Measurements from ENCODE around the gene GRB10. TPM values are rescaled to one million over a fixed set of nuclear protein-coding genes. Genes with fewer than 3 reads are reported as not detected.

The GRB10 gene
- total RNA-seq, 2 donors from 2014 or later, result 0.48 to 2.5 TPM

- Mint-ChIP-seq H3K36me3 (no peaks in the 10 kb centered on the region), H3K9me3 (no peaks in the 10 kb centered on the region), H3K27ac (no peak overlapping the region), H3K27me3 (peaks cover 0 to 4% of the 10 kb centered on the region in 2 donors), H3K4me1 (ENCODE audit: low read depth in 2 of 2) (peaks cover 0 to 13% of the 10 kb centered on the region in 2 donors), H3K4me3 (no peak overlapping the region)
- ATAC-seq (no peak), DNase-seq (ENCODE audit: low spot score) (no peak)
Observed at GRCh38 chr7:50644586-50644985, 138.1 kb downstream of the GRB10 start.

- ATAC-seq (no peak), DNase-seq (ENCODE audit: low spot score) (no peak)
- no peaks in the 10 kb centered on the region for H3K36me3 Mint-ChIP-seq
- no peak overlapping the region for H3K27ac Mint-ChIP-seq
- no peak overlapping the region for H3K4me3 Mint-ChIP-seq
- peaks cover 0 to 11% of the 10 kb centered on the region in 2 donors for H3K4me1 Mint-ChIP-seq (ENCODE audit: low read depth in 2 of 2)
- no peaks in the 10 kb centered on the region for H3K9me3 Mint-ChIP-seq
- H3K27me3 Mint-ChIP-seq, result peaks cover 0 to 4% of the 10 kb centered on the region in 2 donors
Observed at GRCh38 chr7:50644114-50644513, 138.6 kb downstream of the GRB10 start.

DNA sequence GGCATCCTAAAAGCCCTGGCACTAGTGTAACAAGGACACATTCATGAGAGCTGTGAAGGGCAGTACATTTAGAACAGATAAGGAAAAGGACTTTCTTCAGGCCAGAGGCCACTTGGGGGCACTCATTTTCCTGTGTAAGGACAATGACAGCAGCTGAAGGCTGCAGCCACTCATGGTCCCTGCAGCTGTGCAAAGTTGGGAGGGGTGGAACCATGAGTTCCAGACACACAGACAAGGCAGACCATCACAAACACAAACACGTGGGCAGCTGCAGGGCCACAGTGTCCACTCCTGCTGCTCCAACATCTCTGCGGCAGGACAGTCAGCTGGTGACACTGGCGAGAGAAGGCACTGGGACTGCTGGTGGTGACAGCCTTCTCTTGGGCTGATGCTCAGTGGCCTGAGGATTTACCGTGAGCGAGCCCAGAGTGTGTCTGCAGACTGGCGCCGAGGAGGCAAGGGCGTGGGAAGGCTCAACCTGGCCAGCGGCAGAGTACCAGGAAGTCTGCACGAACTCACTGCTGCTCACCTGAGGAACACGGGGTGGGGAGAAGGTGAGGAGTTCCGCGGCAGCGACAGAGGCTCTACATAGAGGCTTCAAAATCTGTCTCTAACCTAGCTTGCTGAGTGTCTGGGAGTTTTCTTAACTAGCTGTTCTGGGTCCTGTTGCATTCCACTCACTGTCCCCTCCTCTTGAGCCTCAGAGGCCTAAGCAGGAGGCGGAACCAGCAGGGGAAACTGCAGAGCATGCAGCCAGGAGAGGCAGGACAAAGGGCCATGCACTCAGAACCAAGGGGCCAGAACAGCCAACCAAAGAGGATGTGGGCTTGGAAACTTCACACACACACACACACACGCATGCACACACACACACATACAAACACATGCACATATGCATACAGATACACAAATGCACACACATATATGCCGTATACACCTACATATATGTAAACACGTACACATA is 141.0 kb downstream of the GRB10 start:
- Mint-ChIP-seq H3K27me3 (peaks cover 0 to 7% of the 10 kb centered on the region in 2 donors), H3K27ac (no peak overlapping the region), H3K36me3 (no peaks in the 10 kb centered on the region), H3K4me3 (no peak overlapping the region), H3K4me1 (ENCODE audit: low read depth in 2 of 2) (peaks cover 0 to 8% of the 10 kb centered on the region in 2 donors), H3K9me3 (no peaks in the 10 kb centered on the region)
- ATAC-seq (no peak), DNase-seq (ENCODE audit: low spot score) (no peak)

DNA sequence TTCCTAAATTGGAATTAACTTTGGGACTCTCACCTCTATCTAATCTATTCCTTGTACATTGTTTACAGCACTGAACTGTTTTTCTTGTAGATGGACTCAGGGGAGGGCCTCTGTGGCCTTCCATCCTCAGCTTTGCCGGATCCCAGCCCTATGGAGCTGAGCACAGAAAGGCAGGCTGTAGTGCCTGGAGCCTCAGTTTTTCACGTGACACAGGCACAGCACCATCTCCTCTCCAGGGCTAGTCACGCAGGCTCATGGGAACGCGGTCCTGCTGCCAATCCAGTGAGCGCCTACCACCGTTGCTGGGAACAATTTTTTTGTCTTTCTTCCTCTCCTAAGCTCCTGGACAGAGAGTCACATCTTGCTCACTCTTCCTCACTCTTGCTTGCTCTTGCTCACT is 141.9 kb downstream of the GRB10 start:
- no peak overlapping the region for H3K4me3 Mint-ChIP-seq

DNA sequence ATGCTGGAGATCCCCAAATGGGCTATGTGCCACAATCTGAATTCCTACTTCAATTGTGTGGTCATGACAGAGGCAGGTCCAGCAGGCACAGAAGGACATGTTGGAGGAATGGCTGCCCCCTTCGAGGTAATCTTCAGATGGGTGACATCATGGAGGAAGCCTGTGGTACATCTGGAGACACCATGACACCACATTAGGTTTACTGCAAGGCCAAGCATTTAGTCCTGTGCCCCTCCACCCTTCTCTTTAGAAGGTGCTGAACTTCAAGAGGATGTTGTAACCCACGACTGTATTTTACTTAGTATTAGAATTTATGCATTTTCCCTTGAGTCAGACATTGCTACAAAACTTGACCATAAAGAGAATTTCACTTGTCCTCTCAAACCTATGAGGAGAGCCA is 142.4 kb downstream of the GRB10 start:
- Mint-ChIP-seq H3K27me3 (peaks cover 4 to 13% of the 10 kb centered on the region in 2 donors), H3K4me1 (ENCODE audit: low read depth in 2 of 2) (peaks cover 0 to 8% of the 10 kb centered on the region in 2 donors), H3K4me3 (no peak overlapping the region), H3K36me3 (no peaks in the 10 kb centered on the region), H3K9me3 (no peaks in the 10 kb centered on the region), H3K27ac (no peak overlapping the region)
- DNase-seq (ENCODE audit: low spot score) (no peak), ATAC-seq (no peak)

More for the DNA sequence above, 141.9 kb downstream of the GRB10 start:
- DNase-seq (ENCODE audit: low spot score) (no peak), ATAC-seq (no peak)
- no peaks in the 10 kb centered on the region for H3K9me3 Mint-ChIP-seq
- H3K4me1 Mint-ChIP-seq (ENCODE audit: low read depth in 2 of 2), result peaks cover 0 to 8% of the 10 kb centered on the region in 2 donors
- H3K27me3 Mint-ChIP-seq, result peaks cover 0 to 10% of the 10 kb centered on the region in 2 donors
- no peaks in the 10 kb centered on the region for H3K36me3 Mint-ChIP-seq
- H3K27ac Mint-ChIP-seq, result no peak overlapping the region

- no peaks in the 10 kb centered on the region for H3K9me3 Mint-ChIP-seq
Observed at GRCh38 chr7:50637725-50638643, 144.7 kb downstream of the GRB10 start.

GRCh38 chr7:50634378-50634777 is 148.3 kb downstream of the GRB10 start:
- Mint-ChIP-seq H3K27ac (no peak overlapping the region), H3K27me3 (peaks cover 21 to 27% of the 10 kb centered on the region in 2 donors)

More at GRCh38 chr7:50637725-50638643, 144.7 kb downstream of the GRB10 start:
- ATAC-seq (no peak), DNase-seq (ENCODE audit: low spot score) (no peak)
- Mint-ChIP-seq H3K27me3 (peaks cover 20 to 25% of the 10 kb centered on the region in 2 donors), H3K27ac (no peak overlapping the region), H3K4me1 (ENCODE audit: low read depth in 2 of 2) (peaks cover 0 to 14% of the 10 kb centered on the region in 2 donors), H3K4me3 (no peak overlapping the region), H3K36me3 (peaks cover 5% of the 10 kb centered on the region)

DNA sequence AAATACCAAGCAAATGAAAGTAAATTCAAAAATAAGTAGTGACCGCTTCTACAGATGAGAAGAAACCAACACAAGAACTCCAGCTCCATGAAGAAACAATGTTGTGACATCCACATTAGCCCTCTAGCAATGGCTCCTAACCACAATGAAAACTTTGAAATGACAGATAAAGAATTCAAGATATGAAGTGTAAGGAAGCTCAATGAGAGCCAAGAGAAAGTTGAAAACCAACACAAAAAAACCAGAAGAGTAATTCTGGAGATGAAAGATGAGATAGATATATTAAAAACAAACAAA is 149.3 kb downstream of the GRB10 start:
- DNase-seq (ENCODE audit: low spot score) (no peak), ATAC-seq (peak in 1 of 2 donors; percentile 36)
- no peaks in the 10 kb centered on the region for H3K9me3 Mint-ChIP-seq
- H3K27ac Mint-ChIP-seq, result peak overlapping the region in 1 of 2 donors; percentile 11
- H3K36me3 Mint-ChIP-seq, result peaks cover 5% of the 10 kb centered on the region
- H3K4me1 Mint-ChIP-seq (ENCODE audit: low read depth in 2 of 2), result peaks cover 0 to 8% of the 10 kb centered on the region in 2 donors
- no peak overlapping the region for H3K4me3 Mint-ChIP-seq
- peaks cover 18 to 27% of the 10 kb centered on the region in 2 donors for H3K27me3 Mint-ChIP-seq

More at GRCh38 chr7:50634378-50634777, 148.3 kb downstream of the GRB10 start:
- no peak for DNase-seq (ENCODE audit: low spot score)
- Mint-ChIP-seq H3K4me3 (no peak overlapping the region), H3K36me3 (peaks cover 5% of the 10 kb centered on the region), H3K9me3 (no peaks in the 10 kb centered on the region), H3K4me1 (ENCODE audit: low read depth in 2 of 2) (peaks cover 0 to 8% of the 10 kb centered on the region in 2 donors)
- no peak for ATAC-seq

GRCh38 chr7:50632561-50633413 is 149.9 kb downstream of the GRB10 start:
- peak overlapping the region in 1 of 2 donors; percentile 11 for H3K27ac Mint-ChIP-seq
- peaks cover 0 to 8% of the 10 kb centered on the region in 2 donors for H3K4me1 Mint-ChIP-seq (ENCODE audit: low read depth in 2 of 2)
- no peak overlapping the region for H3K4me3 Mint-ChIP-seq
- H3K9me3 Mint-ChIP-seq, result no peaks in the 10 kb centered on the region
- peaks cover 24 to 27% of the 10 kb centered on the region in 2 donors for H3K27me3 Mint-ChIP-seq
- ATAC-seq (peak; percentile 74 to 79), DNase-seq (ENCODE audit: low spot score) (peak; percentile 72)
- peaks cover 5% of the 10 kb centered on the region for H3K36me3 Mint-ChIP-seq

DNA sequence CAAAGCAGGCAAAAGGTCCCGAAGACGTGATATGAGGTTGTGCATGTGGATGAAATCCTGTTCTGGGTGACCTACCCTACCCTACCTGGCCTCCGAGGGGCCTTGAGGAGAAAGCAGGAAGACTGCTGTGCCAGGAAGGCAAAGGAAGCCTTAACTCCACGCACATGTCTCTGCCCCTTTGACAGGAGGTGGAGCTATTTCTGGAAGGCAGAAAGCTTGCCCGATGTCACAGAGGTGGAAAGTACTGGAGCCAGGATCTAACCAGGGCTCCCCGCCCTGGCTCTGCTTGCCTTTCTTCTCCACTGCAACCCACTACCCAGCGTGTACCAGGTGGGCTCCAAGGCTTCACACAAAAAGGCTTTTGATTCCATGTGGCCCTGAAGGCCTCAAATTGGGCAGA is 151.1 kb downstream of the GRB10 start:
- DNase-seq (ENCODE audit: low spot score), result no peak
- Mint-ChIP-seq H3K36me3 (peaks cover 5% of the 10 kb centered on the region), H3K9me3 (no peaks in the 10 kb centered on the region), H3K27ac (no peak overlapping the region), H3K27me3 (peaks cover 24 to 27% of the 10 kb centered on the region in 2 donors), H3K4me1 (ENCODE audit: low read depth in 2 of 2) (peaks cover 0 to 8% of the 10 kb centered on the region in 2 donors), H3K4me3 (no peak overlapping the region)
- ATAC-seq, result no peak

- H3K4me3 Mint-ChIP-seq, result no peak overlapping the region
- H3K4me1 Mint-ChIP-seq (ENCODE audit: low read depth in 2 of 2), result peaks cover 0 to 8% of the 10 kb centered on the region in 2 donors
- no peak for DNase-seq (ENCODE audit: low spot score)
- H3K27me3 Mint-ChIP-seq, result peaks cover 21 to 27% of the 10 kb centered on the region in 2 donors
- ATAC-seq, result no peak
- no peaks in the 10 kb centered on the region for H3K9me3 Mint-ChIP-seq
- no peak overlapping the region for H3K27ac Mint-ChIP-seq
- peaks cover 5% of the 10 kb centered on the region for H3K36me3 Mint-ChIP-seq
Observed at GRCh38 chr7:50631100-50631499, 151.6 kb downstream of the GRB10 start.

DNA sequence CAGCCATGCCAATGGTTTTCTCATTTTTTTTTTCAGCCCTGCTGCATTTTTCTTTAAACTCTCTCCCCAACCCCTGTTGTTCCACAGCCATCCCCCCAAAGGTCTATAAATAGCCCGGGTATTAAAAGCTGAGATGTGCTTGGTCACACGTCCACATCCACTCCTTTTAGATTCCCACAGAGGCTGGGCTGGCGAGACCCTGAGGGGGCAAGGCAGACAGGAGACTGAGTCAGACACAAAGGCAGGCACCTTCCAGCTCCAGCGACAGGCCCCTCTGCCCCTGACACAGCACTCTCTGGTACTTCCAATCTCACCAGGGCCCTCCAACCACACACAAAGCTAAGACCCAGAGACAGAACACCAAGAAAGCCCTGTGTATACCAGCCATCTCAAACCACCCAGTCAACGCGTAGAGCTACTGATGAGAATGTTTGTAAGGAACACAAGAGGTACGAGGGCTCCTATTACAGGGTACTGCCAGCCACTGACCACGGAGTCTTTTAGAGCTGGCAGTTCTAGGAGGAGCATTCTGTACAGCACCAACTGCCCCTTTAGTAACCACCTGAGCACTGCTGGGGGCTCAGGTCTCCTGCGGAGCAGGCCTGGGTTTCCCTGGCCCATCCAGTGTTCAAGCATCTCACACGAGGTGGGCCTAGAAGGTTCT is 153.3 kb downstream of the GRB10 start:
- peaks cover 13 to 16% of the 10 kb centered on the region in 2 donors for H3K27me3 Mint-ChIP-seq
- no peak overlapping the region for H3K27ac Mint-ChIP-seq
- no peak for DNase-seq (ENCODE audit: low spot score)
- no peak for ATAC-seq
- H3K4me1 Mint-ChIP-seq (ENCODE audit: low read depth in 2 of 2), result peaks cover 0 to 8% of the 10 kb centered on the region in 2 donors
- H3K36me3 Mint-ChIP-seq, result peaks cover 5% of the 10 kb centered on the region
- no peaks in the 10 kb centered on the region for H3K9me3 Mint-ChIP-seq
- H3K4me3 Mint-ChIP-seq, result no peak overlapping the region

Measured in natural killer cell treated with Interleukin-12 subunit alpha and Interleukin-12 subunit beta and Interleukin-15 and Interleukin-18, amount 100 ng/mL, for 72 hours (primary cell).